K562 (cell line): ENCODE results near the gene SV2A. TPM values are rescaled to one million over a fixed set of nuclear protein-coding genes. Genes with fewer than 3 reads are reported as not detected.

Experiments used
- ARID3B ChIP-seq: fragments of 250-450 bp; sonication (Bioruptor Pico); IDR thresholded peaks from 2 replicates; pipeline ENCODE4 v1.4.0; 2020; ENCODE audit warnings: borderline replicate concordance
- BRCA1 ChIP-seq, 2 experiments: fragments of 450-650 bp in 1 of 2; sonication (generic) in 1 of 2; formaldehyde crosslinking in 1 of 2; IDR thresholded peaks; 2 replicates each; pipeline versions ENCODE4 v1.5.0 to v1.6.1; 2017 to 2020; ENCODE audit warnings: mild to moderate bottlenecking in 1 of 2, missing genetic modification reagents in 1 of 2
- ETS2 ChIP-seq: IDR thresholded peaks from 2 replicates; pipeline ENCODE4 v1.6.1; 2016; ENCODE audit warnings: borderline replicate concordance, missing genetic modification characterization, mild to moderate bottlenecking, moderate library complexity, missing compliant biosample characterization; ENCODE audit not compliant: poor library complexity, severe bottlenecking
- GMEB1 ChIP-seq: fragments of 250-450 bp; sonication (Bioruptor Pico); IDR thresholded peaks from 2 replicates; pipeline ENCODE4 v1.4.0; 2020; ENCODE audit warnings: mild to moderate bottlenecking
- NFIC ChIP-seq: fragments of 450-650 bp; IDR thresholded peaks from 2 replicates; pipeline ENCODE4 v1.6.1; 2017; ENCODE audit warnings: mild to moderate bottlenecking, inconsistent platforms
- SMARCB1 ChIP-seq: IDR thresholded peaks from 2 replicates; pipeline ENCODE4 v1.6.1; 2011; ENCODE audit warnings: improper control_type of control experiment, low read depth; ENCODE audit not compliant: insufficient read length
- TBP ChIP-seq: optimal IDR thresholded peaks from 2 replicates; pipeline ENCODE3; 2011; ENCODE audit warnings: low read depth, low read length, improper control_type of control experiment
- ZBTB11 ChIP-seq, 3 experiments: fragments of 200-800 bp in 1 of 3; fragments of 250-450 bp in 1 of 3; fragments of 450-650 bp in 1 of 3; sonication (Bioruptor Pico) in 1 of 3; sonication (Bioruptor generic) in 1 of 3; formaldehyde crosslinking in 1 of 3; IDR thresholded peaks; 2 replicates each; pipeline versions ENCODE4 v1.6.1 to v1.8.0; 2016 to 2022; ENCODE audit warnings: mild to moderate bottlenecking in 2 of 3, missing genetic modification characterization in 2 of 3, missing compliant biosample characterization in 1 of 3, moderate library complexity in 1 of 3
- ZNF3 ChIP-seq: fragments of 250-450 bp; sonication (Bioruptor Pico); IDR thresholded peaks from 2 replicates; pipeline ENCODE4 v1.5.0; 2021; ENCODE audit warnings: mild to moderate bottlenecking, moderate library complexity
- ZNF408 ChIP-seq: fragments of 250-450 bp; sonication (Bioruptor Pico); IDR thresholded peaks from 2 replicates; pipeline ENCODE4 v1.4.0; 2020; ENCODE audit warnings: low read depth, mild to moderate bottlenecking, moderate library complexity
- polyA plus RNA-seq, 8 experiments: library from polyadenylated mRNA; depleted of rRNA in 4 of 8; stranded (reverse) in 5 of 8; unstranded in 3 of 8; fragments of >200 nt; fragmentation: Nextera tagmentation in 2 of 8; fragmentation: Illumina TruSeq in 1 of 8; extraction: Ambion mirVana in 2 of 8; extraction: Trizol in 1 of 8; gene quantifications; 2 replicates each; pipeline versions ENCODE4 v1.2.1 to v1.2.3, GENCODE V29; 2011 to 2014; ENCODE audit warnings: inconsistent platforms in 1 of 8, missing spikeins in 1 of 8
- total RNA-seq, 7 experiments: library from RNA; depleted of rRNA in 6 of 7; stranded (reverse); fragments of >200 nt in 6 of 7; fragmentation: Illumina TruSeq in 2 of 7; extraction: Trizol in 2 of 7; gene quantifications; 2 replicates each; pipeline versions ENCODE4 v1.2.1 to v1.2.3, GENCODE V29; 2011 to 2021; ENCODE audit warnings: low replicate concordance in 1 of 7
- TF ChIP-seq, protein P1 (sequence below): fragments of 250-450 bp; sonication (Bioruptor Pico); IDR thresholded peaks from 2 replicates; pipeline ENCODE4 v1.4.0; 2020; ENCODE audit warnings: mild to moderate bottlenecking, moderate library complexity, borderline replicate concordance

SV2A gene
- total and polyA plus RNA-seq, 9 of the 15 experiments (the other 6 are each of a cell fraction or from before 2014, with no cell fraction given), result 0.07 to 0.22 (median 0.11) TPM; not detected in 1

GRCh38 chr1:149887456-149888246 lies 30.0 kb downstream of the SV2A start (continued):
- TF ChIP-seq ARID3B (no peak), TBP (no peak), NFIC (no peak; the same call in 1 of the 2 replicates), SMARCB1 (no peak), ZBTB11 (CRISPR knock-in tag; IDR thresholded peaks at IDR 0.05) (peak in 2 of 3 experiments; percentile 10 to 46; a peak in 2 of 6 replicates), ZNF408 (CRISPR knock-in tag) (no peak), ETS2 (tag) (no peak), GMEB1 (no peak), ZNF3 (CRISPR knock-in tag) (no peak), BRCA1 (IDR thresholded peaks at IDR 0.05) (no peak), BRCA1 (CRISPR knock-in tag; IDR thresholded peaks at IDR 0.05) (no peak)
- TF ChIP-seq, protein P1, sequence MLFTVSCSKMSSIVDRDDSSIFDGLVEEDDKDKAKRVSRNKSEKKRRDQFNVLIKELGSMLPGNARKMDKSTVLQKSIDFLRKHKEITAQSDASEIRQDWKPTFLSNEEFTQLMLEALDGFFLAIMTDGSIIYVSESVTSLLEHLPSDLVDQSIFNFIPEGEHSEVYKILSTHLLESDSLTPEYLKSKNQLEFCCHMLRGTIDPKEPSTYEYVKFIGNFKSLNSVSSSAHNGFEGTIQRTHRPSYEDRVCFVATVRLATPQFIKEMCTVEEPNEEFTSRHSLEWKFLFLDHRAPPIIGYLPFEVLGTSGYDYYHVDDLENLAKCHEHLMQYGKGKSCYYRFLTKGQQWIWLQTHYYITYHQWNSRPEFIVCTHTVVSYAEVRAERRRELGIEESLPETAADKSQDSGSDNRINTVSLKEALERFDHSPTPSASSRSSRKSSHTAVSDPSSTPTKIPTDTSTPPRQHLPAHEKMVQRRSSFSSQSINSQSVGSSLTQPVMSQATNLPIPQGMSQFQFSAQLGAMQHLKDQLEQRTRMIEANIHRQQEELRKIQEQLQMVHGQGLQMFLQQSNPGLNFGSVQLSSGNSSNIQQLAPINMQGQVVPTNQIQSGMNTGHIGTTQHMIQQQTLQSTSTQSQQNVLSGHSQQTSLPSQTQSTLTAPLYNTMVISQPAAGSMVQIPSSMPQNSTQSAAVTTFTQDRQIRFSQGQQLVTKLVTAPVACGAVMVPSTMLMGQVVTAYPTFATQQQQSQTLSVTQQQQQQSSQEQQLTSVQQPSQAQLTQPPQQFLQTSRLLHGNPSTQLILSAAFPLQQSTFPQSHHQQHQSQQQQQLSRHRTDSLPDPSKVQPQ, result no peak
